HepG2 (cell line): ENCODE measurements around the gene LLGL2.

Source experiments
- ATM ChIP-seq: fragments of 450-650 bp; IDR thresholded peaks from 2 replicates; pipeline ENCODE4 v1.7.1; 2017; ENCODE audit warnings: mild to moderate bottlenecking, borderline replicate concordance
- GTF2F1 ChIP-seq: fragments of 150-350 bp; IDR thresholded peaks from 2 replicates; pipeline ENCODE4 v1.6.1; 2014; ENCODE audit warnings: low read length
- NR1H2 ChIP-seq: sonication (generic); formaldehyde crosslinking; IDR thresholded peaks from 2 replicates; pipeline ENCODE4 v1.8.1; 2022; ENCODE audit warnings: low read depth, missing genetic modification reagents, borderline replicate concordance
- POLR2AphosphoS5 ChIP-seq: IDR thresholded peaks from 2 replicates; pipeline ENCODE4 v1.6.1; 2012; ENCODE audit warnings: low read depth, low read length
- SMC3 ChIP-seq: IDR thresholded peaks from 2 replicates; pipeline ENCODE4 v1.6.1; 2011; ENCODE audit warnings: low read length, improper control_type of control experiment
- TCF7L2 ChIP-seq: IDR thresholded peaks from 2 replicates; pipeline ENCODE4 v1.6.1; 2011; ENCODE audit warnings: mild to moderate bottlenecking, low read depth, low read length, moderate library complexity
- TF ChIP-seq, protein P1 (sequence below): sonication (generic); formaldehyde crosslinking; IDR thresholded peaks from 2 replicates; pipeline ENCODE4 v1.5.0; 2020; ENCODE audit warnings: missing genetic modification reagents, mild to moderate bottlenecking, borderline replicate concordance
- TF ChIP-seq, protein P2 (sequence below): sonication (generic); formaldehyde crosslinking; IDR thresholded peaks from 2 replicates; pipeline ENCODE4 v1.4.0; 2020; ENCODE audit warnings: missing genetic modification reagents
- TF ChIP-seq, protein P3 (sequence below): sonication (generic); formaldehyde crosslinking; IDR thresholded peaks from 2 replicates; pipeline ENCODE4 v1.5.0; 2020; ENCODE audit warnings: mild to moderate bottlenecking, missing genetic modification reagents, moderate library complexity
- TF ChIP-seq, protein P4 (sequence below): sonication (generic); formaldehyde crosslinking; IDR thresholded peaks from 2 replicates; pipeline ENCODE4 v1.5.0; 2020; ENCODE audit warnings: missing genetic modification reagents
- TF ChIP-seq, protein P5 (sequence below): sonication (generic); formaldehyde crosslinking; IDR thresholded peaks from 2 replicates; pipeline ENCODE4 v1.4.0; 2020; ENCODE audit warnings: missing genetic modification reagents

DNA sequence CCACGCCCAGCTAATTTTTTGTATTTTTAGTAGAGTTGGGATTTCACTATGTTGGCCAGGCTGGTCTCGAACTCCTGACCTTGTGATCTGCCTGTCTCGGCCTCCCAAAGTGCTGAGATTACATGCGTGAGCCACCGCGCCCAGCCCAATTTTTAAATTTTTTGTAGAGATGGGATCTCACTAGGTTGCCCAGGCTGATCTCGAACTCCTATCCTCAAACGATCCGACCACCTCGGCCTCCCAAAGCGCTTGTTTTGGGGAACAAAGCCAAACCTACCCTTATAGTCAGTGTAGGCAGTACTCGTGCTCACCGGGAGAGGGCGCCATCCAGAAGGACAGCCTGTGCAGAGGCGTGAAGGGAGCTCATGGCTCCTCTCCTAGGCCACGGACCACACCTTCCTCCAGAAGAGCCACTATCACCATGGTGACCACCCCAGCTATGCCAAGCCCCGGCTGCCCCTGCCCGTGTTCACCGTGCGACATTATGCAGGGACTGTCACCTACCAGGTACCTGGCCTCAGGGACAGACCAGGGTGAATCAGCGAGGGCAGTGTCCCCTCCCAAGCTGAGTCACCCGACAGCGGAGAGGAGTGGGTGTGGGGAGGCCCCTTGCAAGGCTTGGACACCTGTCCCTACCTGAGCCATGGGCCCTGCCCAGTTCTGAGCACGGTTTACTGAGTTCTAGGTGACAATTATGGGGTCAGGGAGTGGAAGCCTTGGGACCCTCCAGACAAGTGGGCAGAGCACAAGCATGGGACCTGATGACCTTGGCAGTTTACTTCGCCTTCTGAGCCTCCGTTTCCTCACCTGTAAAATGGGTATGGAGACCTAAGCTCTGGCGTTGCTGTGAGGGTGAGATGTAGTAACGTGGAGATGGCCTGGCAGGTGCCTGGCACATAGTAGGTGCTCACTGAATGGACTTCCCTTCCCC, 75.8 kb downstream of the LLGL2 start:
- TF ChIP-seq TCF7L2: no peak
- TF ChIP-seq, protein P1, sequence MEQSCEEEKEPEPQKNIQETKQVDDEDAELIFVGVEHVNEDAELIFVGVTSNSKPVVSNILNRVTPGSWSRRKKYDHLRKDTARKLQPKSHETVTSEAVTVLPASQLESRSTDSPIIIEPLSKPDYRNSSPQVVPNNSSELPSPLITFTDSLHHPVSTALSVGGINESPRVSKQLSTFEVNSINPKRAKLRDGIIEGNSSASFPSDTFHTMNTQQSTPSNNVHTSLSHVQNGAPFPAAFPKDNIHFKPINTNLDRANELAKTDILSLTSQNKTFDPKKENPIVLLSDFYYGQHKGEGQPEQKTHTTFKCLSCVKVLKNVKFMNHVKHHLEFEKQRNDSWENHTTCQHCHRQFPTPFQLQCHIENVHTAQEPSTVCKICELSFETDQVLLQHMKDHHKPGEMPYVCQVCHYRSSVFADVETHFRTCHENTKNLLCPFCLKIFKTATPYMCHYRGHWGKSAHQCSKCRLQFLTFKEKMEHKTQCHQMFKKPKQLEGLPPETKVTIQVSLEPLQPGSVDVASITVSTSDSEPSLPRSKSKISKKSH: 0 out of 2 replicates have a peak, but pooled peaks have one; percentile 32
- no peak for TF ChIP-seq POLR2AphosphoS5
- no peak for TF ChIP-seq ATM
- TF ChIP-seq, protein P2, sequence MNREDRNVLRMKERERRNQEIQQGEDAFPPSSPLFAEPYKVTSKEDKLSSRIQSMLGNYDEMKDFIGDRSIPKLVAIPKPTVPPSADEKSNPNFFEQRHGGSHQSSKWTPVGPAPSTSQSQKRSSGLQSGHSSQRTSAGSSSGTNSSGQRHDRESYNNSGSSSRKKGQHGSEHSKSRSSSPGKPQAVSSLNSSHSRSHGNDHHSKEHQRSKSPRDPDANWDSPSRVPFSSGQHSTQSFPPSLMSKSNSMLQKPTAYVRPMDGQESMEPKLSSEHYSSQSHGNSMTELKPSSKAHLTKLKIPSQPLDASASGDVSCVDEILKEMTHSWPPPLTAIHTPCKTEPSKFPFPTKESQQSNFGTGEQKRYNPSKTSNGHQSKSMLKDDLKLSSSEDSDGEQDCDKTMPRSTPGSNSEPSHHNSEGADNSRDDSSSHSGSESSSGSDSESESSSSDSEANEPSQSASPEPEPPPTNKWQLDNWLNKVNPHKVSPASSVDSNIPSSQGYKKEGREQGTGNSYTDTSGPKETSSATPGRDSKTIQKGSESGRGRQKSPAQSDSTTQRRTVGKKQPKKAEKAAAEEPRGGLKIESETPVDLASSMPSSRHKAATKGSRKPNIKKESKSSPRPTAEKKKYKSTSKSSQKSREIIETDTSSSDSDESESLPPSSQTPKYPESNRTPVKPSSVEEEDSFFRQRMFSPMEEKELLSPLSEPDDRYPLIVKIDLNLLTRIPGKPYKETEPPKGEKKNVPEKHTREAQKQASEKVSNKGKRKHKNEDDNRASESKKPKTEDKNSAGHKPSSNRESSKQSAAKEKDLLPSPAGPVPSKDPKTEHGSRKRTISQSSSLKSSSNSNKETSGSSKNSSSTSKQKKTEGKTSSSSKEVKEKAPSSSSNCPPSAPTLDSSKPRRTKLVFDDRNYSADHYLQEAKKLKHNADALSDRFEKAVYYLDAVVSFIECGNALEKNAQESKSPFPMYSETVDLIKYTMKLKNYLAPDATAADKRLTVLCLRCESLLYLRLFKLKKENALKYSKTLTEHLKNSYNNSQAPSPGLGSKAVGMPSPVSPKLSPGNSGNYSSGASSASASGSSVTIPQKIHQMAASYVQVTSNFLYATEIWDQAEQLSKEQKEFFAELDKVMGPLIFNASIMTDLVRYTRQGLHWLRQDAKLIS: no peak
- TF ChIP-seq SMC3: peak; percentile 83
- TF ChIP-seq, protein P3, sequence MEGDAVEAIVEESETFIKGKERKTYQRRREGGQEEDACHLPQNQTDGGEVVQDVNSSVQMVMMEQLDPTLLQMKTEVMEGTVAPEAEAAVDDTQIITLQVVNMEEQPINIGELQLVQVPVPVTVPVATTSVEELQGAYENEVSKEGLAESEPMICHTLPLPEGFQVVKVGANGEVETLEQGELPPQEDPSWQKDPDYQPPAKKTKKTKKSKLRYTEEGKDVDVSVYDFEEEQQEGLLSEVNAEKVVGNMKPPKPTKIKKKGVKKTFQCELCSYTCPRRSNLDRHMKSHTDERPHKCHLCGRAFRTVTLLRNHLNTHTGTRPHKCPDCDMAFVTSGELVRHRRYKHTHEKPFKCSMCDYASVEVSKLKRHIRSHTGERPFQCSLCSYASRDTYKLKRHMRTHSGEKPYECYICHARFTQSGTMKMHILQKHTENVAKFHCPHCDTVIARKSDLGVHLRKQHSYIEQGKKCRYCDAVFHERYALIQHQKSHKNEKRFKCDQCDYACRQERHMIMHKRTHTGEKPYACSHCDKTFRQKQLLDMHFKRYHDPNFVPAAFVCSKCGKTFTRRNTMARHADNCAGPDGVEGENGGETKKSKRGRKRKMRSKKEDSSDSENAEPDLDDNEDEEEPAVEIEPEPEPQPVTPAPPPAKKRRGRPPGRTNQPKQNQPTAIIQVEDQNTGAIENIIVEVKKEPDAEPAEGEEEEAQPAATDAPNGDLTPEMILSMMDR (CRISPR knock-in tag): peak; percentile 96
- TF ChIP-seq, protein P4, sequence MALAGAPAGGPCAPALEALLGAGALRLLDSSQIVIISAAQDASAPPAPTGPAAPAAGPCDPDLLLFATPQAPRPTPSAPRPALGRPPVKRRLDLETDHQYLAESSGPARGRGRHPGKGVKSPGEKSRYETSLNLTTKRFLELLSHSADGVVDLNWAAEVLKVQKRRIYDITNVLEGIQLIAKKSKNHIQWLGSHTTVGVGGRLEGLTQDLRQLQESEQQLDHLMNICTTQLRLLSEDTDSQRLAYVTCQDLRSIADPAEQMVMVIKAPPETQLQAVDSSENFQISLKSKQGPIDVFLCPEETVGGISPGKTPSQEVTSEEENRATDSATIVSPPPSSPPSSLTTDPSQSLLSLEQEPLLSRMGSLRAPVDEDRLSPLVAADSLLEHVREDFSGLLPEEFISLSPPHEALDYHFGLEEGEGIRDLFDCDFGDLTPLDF: no peak
- TF ChIP-seq, protein P5, sequence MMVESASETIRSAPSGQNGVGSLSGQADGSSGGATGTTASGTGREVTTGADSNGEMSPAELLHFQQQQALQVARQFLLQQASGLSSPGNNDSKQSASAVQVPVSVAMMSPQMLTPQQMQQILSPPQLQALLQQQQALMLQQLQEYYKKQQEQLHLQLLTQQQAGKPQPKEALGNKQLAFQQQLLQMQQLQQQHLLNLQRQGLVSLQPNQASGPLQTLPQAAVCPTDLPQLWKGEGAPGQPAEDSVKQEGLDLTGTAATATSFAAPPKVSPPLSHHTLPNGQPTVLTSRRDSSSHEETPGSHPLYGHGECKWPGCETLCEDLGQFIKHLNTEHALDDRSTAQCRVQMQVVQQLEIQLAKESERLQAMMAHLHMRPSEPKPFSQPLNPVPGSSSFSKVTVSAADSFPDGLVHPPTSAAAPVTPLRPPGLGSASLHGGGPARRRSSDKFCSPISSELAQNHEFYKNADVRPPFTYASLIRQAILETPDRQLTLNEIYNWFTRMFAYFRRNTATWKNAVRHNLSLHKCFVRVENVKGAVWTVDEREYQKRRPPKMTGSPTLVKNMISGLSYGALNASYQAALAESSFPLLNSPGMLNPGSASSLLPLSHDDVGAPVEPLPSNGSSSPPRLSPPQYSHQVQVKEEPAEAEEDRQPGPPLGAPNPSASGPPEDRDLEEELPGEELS (CRISPR knock-in tag): no peak
- TF ChIP-seq NR1H2 (CRISPR knock-in tag): no peak
- no peak for TF ChIP-seq GTF2F1
